ENCODE results near the gene RPS18. TPM values are rescaled to one million over a fixed set of nuclear protein-coding genes. Genes with fewer than 3 reads are reported as not detected.

RPS18 gene
- polyA plus RNA-seq, 12 donors = 1,205 to 5,224 (median 4,322) TPM

Other genes starting within 250 kb of the RPS18 start
- 10 to 100 TPM in 9 of 12 donors, 1 to 10 TPM in 2, not detected in 1; 7.6 to 44.7 (median 13.9) TPM for gene HLA-DPA1, start 198.4 kb upstream of the RPS18 start, polyA plus RNA-seq (ENCODE audit: insufficient read length in 12 of 12)
- 10 to 100 TPM in 2 of 12 donors, 1 to 10 TPM in 9, not detected in 1; 2.9 to 29.8 (median 9.0) TPM for gene HLA-DPB1, start 196.1 kb upstream of the RPS18 start, polyA plus RNA-seq (ENCODE audit: insufficient read length in 12 of 12)
- 100 to 1,000 TPM in 1 of 12 donors, 10 to 100 TPM in 10, not detected in 1; 32.4 to 120 (median 49.2) TPM for gene COL11A2, start 79.6 kb upstream of the RPS18 start, polyA plus RNA-seq (ENCODE audit: insufficient read length in 12 of 12)
- gene RXRB, start 71.4 kb upstream of the RPS18 start, polyA plus RNA-seq (ENCODE audit: insufficient read length in 12 of 12) = 10 to 100 TPM in 11 of 12 donors, not detected in 1; 33.8 to 70.0 (median 37.7) TPM
- 100 to 1,000 TPM in 3 of 12 donors, 10 to 100 TPM in 8, not detected in 1; 62.9 to 117 (median 77.6) TPM for gene SLC39A7, start 71.2 kb upstream of the RPS18 start, polyA plus RNA-seq (ENCODE audit: insufficient read length in 12 of 12)
- 10 to 100 TPM in 5 of 12 donors, 1 to 10 TPM in 6, not detected in 1; 7.8 to 20.2 (median 9.8) TPM for gene HSD17B8, start 67.4 kb upstream of the RPS18 start, polyA plus RNA-seq (ENCODE audit: insufficient read length in 12 of 12)
- 10 to 100 TPM in 11 of 12 donors, not detected in 1; 25.4 to 54.2 (median 29.2) TPM for gene RING1, start 63.6 kb upstream of the RPS18 start, polyA plus RNA-seq (ENCODE audit: insufficient read length in 12 of 12)
- gene VPS52, start 199 bp upstream of the RPS18 start, polyA plus RNA-seq (ENCODE audit: insufficient read length in 12 of 12) = 10 to 100 TPM in 11 of 12 donors, not detected in 1; 34.7 to 75.9 (median 45.1) TPM
- gene B3GALT4, start 5.0 kb downstream of the RPS18 start, polyA plus RNA-seq (ENCODE audit: insufficient read length in 12 of 12) = 1 to 10 TPM in 10 of 12 donors, not detected in 2; 1.3 to 3.8 (median 2.0) TPM
- 10 to 100 TPM in 11 of 12 donors, not detected in 1; 38.8 to 63.5 (median 56.3) TPM for gene WDR46, start 17.2 kb downstream of the RPS18 start, polyA plus RNA-seq (ENCODE audit: insufficient read length in 12 of 12)
- gene PFDN6, start 17.5 kb downstream of the RPS18 start, polyA plus RNA-seq (ENCODE audit: insufficient read length in 12 of 12) = 10 to 100 TPM in 11 of 12 donors, not detected in 1; 35.2 to 61.0 (median 41.7) TPM
- 10 to 100 TPM in 11 of 12 donors, not detected in 1; 43.6 to 81.3 (median 52.1) TPM for gene RGL2, start 26.9 kb downstream of the RPS18 start, polyA plus RNA-seq (ENCODE audit: insufficient read length in 12 of 12)
- 10 to 100 TPM in 11 of 12 donors, not detected in 1; 15.5 to 50.7 (median 21.1) TPM for gene TAPBP, start 42.0 kb downstream of the RPS18 start, polyA plus RNA-seq (ENCODE audit: insufficient read length in 12 of 12)
- 10 to 100 TPM in 11 of 12 donors, not detected in 1; 10.9 to 35.6 (median 14.3) TPM for gene ZBTB22, start 45.7 kb downstream of the RPS18 start, polyA plus RNA-seq (ENCODE audit: insufficient read length in 12 of 12)
- 10 to 100 TPM in 11 of 12 donors, not detected in 1; 26.8 to 51.2 (median 33.1) TPM for gene DAXX, start 50.9 kb downstream of the RPS18 start, polyA plus RNA-seq (ENCODE audit: insufficient read length in 12 of 12)
- 10 to 100 TPM in 11 of 12 donors, not detected in 1; 15.2 to 39.0 (median 23.6) TPM for gene KIFC1, start 119.7 kb downstream of the RPS18 start, polyA plus RNA-seq (ENCODE audit: insufficient read length in 12 of 12)
- 10 to 100 TPM in 11 of 12 donors, not detected in 1; 31.9 to 72.5 (median 46.3) TPM for gene PHF1, start 138.9 kb downstream of the RPS18 start, polyA plus RNA-seq (ENCODE audit: insufficient read length in 12 of 12)
- gene CUTA, start 146.0 kb downstream of the RPS18 start, polyA plus RNA-seq (ENCODE audit: insufficient read length in 12 of 12) = 100 to 1,000 TPM in 11 of 12 donors, not detected in 1; 106 to 145 (median 118) TPM
- 10 to 100 TPM in 11 of 12 donors, not detected in 1; 12.1 to 41.9 (median 16.6) TPM for gene SYNGAP1, start 148.0 kb downstream of the RPS18 start, polyA plus RNA-seq (ENCODE audit: insufficient read length in 12 of 12)
- 1 to 10 TPM in 11 of 12 donors, not detected in 1; 3.9 to 8.5 (median 6.6) TPM for gene ZBTB9, start 182.5 kb downstream of the RPS18 start, polyA plus RNA-seq (ENCODE audit: insufficient read length in 12 of 12)